ENCODE data around the gene MPDZ.

DNA sequence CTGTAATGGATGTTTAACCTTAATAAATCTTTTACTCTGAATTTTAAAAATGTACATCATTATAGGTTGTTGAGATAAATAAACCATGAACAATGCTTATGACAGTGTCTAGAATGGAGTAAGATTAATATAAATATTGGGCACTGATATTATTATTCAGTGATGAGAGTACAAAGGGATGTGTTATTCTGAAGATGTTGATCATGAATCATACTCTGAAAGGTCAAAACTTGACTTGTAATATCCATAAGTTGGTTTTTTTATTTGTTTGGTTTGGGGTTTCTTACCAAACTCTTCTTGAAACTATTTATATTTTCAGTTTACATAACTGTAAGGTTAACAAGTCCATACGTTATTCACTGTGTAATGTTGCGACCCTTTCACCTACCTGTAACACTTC is 163.2 kb downstream of the MPDZ start:
- TF ChIP-seq POLR2AphosphoS5 (IDR thresholded peaks at IDR 0.05; ENCODE audit: low read depth) = no peak
- TF ChIP-seq, protein P1, sequence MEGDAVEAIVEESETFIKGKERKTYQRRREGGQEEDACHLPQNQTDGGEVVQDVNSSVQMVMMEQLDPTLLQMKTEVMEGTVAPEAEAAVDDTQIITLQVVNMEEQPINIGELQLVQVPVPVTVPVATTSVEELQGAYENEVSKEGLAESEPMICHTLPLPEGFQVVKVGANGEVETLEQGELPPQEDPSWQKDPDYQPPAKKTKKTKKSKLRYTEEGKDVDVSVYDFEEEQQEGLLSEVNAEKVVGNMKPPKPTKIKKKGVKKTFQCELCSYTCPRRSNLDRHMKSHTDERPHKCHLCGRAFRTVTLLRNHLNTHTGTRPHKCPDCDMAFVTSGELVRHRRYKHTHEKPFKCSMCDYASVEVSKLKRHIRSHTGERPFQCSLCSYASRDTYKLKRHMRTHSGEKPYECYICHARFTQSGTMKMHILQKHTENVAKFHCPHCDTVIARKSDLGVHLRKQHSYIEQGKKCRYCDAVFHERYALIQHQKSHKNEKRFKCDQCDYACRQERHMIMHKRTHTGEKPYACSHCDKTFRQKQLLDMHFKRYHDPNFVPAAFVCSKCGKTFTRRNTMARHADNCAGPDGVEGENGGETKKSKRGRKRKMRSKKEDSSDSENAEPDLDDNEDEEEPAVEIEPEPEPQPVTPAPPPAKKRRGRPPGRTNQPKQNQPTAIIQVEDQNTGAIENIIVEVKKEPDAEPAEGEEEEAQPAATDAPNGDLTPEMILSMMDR (IDR thresholded peaks at IDR 0.05; ENCODE audit: insufficient read depth, low read length) = no peak
- TF ChIP-seq, protein P2, sequence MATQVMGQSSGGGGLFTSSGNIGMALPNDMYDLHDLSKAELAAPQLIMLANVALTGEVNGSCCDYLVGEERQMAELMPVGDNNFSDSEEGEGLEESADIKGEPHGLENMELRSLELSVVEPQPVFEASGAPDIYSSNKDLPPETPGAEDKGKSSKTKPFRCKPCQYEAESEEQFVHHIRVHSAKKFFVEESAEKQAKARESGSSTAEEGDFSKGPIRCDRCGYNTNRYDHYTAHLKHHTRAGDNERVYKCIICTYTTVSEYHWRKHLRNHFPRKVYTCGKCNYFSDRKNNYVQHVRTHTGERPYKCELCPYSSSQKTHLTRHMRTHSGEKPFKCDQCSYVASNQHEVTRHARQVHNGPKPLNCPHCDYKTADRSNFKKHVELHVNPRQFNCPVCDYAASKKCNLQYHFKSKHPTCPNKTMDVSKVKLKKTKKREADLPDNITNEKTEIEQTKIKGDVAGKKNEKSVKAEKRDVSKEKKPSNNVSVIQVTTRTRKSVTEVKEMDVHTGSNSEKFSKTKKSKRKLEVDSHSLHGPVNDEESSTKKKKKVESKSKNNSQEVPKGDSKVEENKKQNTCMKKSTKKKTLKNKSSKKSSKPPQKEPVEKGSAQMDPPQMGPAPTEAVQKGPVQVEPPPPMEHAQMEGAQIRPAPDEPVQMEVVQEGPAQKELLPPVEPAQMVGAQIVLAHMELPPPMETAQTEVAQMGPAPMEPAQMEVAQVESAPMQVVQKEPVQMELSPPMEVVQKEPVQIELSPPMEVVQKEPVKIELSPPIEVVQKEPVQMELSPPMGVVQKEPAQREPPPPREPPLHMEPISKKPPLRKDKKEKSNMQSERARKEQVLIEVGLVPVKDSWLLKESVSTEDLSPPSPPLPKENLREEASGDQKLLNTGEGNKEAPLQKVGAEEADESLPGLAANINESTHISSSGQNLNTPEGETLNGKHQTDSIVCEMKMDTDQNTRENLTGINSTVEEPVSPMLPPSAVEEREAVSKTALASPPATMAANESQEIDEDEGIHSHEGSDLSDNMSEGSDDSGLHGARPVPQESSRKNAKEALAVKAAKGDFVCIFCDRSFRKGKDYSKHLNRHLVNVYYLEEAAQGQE (IDR thresholded peaks at IDR 0.05; ENCODE audit: insufficient replicate concordance, low read depth) = no peak
- no peak for TF ChIP-seq GABPA (IDR thresholded peaks at IDR 0.05; ENCODE audit: low read depth)

Measured in HL-60 (cell line).